Stimulated activated CD8-positive, alpha-beta memory T cell treated with anti-CD3 and anti-CD28 coated beads, Interleukin-4, amount 100 ng/mL, for 48 hours (primary cell): ENCODE data around the gene TBCD.

Experiments
- DNase-seq: peaks from one replicate; pipeline ENCODE4 v3.0.0-alpha.2; 2020

TBCD gene

DNA sequence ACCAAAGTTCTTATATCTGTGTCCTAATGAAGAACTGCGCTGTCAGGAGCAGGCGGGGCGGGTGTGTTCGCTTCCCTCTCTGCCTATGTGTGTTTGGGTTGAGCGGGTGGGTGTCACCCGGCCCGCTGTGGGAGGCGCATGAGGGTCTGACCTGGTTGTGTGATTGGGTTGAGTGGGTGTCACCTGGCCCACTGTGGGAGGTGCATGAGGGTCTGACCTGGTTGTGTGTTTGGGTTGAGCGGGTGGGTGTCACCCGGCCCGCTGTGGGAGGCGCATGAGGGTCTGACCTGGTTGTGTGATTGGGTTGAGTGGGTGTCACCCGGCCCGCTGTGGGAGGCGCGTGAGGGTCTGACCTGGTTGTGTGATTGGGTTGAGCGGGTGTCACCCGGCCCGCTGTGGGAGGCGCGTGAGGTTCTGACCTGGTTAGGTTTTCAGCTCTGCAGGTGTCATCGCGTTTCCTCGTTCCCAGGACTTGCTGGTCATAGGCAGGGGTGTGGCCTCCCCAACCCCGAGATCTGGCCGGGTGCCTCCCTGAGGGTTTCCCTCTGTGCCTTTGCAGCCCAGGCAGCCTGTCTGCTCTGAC lies 157.5 kb downstream of the TBCD start:
- DNase-seq: peak; percentile 54

DNA sequence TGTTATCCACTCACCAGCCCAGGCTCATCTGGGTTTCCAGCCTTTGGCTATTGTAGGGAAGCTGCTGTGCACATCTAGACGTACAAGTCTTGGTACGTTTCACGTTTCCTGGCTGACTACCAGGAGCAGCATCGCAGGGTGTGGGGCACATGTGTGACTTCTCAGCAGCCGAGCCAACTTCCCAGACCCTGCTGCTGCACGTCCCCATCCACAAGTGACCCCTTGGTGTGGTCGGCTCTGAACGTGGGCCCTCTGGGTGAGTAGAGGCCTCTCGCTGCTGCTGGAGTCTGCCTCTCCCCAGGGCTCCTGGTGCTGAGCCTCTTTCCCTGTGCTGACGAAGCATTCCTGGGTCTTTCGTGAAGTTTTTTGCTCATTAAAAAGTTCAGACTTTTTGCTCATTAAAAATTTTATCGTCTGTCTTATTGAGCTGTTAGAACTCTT lies 158.2 kb downstream of the TBCD start:
- DNase-seq: no peak

DNA sequence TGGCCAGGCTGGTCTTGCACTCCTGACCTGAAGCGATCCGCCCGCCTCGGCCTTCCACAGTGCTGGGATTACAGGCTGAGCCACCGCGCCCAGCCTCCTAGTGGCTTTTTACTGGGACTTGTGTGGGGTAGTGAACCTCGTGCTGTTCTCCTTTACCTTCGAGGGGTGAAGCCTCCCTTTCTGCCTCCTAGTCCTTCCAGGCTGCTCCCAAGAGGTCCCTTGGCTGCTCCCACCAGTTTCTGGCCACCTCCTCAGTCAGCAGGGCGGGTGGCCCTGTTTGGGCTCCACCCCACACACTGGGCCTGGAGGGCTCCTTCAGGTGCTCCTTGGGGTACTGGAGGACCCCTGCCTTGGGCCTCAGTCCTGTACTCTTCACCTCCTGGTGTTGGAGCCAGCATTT lies 158.9 kb downstream of the TBCD start:
- DNase-seq: no peak

DNA sequence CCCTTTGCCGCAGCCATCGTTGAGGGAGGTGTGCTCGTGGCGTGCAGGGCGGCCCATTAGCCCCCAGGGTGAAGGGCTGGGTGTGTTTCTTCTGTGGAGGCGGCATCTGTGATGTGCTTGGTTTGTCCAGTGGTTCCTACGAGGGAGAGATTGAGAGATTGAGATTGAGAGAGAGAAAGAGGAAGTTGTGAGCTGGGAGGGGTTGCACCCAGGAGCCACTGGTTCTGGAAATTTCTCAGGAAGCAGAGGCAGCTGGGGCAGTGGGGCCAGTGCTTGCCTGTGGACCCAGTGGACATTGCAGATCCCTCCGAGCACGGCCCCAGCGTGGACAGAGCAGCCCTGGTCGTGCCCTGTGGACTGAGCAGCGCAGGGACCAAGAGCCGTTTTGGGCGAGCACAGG lies 160.0 kb downstream of the TBCD start:
- no peak for DNase-seq

DNA sequence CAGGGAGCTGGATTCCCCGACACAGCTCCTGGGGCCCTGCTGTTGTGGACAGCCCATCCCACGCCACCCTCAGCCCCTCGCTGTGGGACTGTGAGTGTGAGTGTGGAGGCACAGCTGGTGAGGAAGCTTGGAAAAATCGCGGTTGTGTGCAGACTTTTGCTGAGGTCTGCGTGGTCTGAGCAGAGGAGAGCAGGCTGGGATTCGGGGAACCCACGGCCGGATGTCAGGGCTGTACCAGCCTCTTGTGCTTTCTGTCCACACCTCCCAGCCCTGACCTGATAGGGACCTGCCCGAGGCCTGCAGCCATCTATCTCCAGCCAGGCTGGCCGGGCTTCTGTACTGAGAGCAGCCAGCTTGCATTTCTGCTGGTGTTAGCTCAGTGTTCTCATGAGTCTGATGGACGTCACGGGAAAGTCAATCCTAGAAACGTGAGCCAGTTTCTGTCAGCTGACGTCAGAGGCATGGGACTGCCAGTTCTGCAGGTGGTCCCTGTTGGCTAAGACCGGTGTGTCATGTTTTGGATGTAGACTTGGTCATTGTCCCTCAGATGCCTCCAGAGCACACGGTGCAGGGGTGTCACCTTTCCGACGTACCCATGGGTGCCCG lies 160.7 kb downstream of the TBCD start:
- DNase-seq: no peak

DNA sequence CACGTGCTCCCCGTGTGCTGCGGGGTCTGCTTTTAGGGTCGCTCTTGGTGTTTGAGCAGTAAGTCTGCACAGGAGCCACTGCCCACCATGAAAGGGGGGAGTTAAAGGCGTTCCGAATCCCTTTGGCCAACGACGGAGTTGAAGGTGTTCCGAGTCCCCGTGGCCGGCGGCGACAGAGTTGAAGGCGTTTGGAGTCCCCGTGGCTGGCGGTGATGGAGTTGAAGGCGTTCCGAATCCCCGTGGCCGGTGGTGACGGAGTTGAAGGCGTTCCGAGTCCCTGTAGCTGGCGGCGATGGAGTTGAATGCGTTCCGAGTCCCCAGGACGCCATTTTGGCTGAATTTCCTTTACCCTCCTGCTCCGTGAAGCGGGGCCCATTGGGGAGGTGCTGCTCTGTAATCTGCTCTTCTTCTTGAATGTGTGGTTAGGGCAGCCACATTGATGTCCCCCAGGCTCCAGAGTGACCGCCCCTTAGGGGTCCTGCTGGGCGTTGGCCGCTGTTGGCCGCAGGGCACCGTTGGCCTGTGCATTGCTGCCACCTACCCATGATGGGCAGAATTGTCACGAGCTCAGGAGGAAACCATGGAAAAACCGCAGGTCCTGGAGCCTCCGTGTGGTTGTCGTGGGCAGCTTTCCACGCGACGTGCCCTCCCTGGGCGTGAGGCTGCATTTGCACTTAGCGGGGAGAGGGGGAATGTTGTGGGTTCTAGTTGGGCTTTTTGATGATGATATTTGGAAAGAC lies 161.6 kb downstream of the TBCD start:
- DNase-seq: no peak

DNA sequence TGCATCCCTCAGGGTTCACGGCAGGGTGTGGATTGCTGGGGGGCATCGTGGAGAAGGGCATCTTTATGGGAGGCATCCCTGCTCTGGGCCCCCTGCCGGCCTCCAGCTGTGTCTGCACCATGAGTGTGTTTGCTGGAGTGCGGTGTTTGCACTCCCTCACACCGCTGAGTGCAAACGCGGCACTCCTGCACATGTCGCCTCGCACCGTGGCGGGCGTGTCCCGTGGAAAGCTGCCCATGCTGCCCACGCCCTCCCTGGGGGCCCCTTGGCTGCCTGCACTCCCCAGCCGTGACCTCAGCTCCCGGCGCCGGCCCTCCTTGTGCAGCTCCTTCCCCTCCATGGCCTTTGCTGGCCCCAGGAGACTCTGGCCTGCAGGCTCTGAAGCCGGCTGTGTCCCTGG lies 162.5 kb downstream of the TBCD start:
- no peak for DNase-seq

DNA sequence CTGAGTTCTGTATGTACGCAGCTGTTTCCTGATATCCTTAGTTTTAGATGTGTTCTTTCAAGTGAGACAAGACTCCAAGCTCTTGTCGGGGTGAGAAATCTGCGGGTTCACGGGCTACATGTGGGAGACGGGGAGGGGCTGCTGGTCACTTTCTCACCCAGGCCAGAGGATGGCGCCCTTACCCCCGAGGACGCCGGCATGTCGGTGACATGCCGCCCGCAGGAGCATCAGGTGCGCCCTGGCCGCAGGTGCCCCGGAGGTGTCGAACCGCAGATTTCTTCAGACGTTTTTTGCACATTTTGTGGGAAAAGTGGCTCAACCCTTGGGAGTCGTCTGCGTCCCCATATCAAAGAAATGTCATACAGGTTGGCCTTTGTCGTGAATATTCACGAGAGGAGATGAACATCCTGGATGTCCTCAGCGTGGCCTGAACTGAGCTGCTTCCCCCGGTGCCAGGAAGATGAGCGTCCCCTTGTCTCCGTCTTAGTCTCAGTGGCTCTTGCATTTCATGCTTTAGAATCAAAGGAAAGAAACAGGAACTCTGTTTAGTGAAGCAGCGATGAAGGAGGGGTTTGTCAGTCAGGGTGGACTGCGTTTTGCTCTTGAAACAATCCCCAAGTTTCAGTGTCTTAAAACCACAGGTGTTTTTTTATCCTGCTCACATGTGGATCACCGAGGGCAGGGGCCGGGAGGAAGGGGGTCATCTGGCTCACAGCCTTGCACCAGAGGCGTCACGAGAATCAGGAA lies 163.3 kb downstream of the TBCD start:
- DNase-seq: no peak

DNA sequence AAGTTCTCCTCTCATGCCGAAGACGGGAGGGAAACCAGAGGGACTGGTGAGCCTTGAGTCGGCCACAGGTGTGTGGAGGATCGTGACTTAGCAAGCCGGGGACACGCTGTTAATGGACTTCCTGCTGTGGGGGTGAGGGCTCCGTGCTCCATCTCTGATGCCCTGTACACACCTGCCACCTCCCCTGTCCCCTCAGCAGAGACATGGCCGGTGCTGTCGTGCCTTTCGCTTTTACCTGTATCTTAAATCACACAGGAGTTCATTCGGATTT lies 163.8 kb downstream of the TBCD start:
- DNase-seq: no peak

DNA sequence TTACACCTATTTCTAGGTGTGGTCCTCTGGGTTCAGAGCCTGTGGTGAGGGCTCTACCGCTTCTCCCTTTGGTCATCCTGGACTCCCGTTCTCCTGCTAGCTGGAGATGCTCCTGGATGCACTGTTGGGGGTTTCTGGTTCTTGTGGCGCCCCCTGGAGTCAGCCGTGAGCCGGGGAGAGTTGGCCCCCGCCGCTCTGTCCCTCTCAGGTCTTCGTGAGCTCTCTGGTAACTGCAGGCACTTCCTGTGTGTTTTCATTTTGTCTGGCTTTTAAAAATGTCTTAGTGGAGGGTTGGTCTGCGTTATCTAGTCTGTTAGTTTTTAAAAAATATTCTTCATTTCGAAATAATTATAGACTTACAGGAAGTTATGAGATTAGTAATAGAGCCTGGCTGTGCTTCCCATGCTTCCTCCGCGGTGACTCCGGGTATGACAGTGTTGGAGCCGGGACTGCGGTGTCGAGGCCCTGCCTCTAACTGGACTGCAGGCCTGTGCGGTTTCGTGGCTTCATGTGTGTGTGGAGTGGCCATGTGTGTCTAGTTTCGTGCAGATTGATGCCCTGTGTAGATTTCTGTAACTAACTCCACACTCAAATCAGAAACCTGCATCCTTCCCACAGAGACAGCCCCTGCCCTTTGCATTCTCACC lies 166.0 kb downstream of the TBCD start:
- DNase-seq: peak; percentile 71

DNA sequence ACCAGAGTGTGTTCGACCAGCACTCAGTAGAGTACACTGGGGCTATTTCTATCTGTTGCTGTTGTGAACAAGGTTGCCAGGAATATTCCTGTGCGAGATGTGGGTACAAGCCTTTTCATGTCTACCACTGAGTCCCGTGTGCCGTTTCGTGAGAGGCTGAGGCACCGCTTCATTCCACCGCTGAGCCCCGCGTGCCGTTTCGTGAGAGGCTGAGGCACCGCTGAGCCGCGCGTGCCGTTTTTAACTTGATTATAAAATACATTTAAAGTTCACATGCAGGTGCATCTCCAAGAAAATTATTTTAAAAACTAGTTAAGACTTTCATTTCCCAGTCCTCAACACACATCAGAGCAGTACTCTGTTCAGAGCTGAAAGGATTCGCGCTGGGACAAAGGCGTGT lies 166.6 kb downstream of the TBCD start:
- no peak for DNase-seq

DNA sequence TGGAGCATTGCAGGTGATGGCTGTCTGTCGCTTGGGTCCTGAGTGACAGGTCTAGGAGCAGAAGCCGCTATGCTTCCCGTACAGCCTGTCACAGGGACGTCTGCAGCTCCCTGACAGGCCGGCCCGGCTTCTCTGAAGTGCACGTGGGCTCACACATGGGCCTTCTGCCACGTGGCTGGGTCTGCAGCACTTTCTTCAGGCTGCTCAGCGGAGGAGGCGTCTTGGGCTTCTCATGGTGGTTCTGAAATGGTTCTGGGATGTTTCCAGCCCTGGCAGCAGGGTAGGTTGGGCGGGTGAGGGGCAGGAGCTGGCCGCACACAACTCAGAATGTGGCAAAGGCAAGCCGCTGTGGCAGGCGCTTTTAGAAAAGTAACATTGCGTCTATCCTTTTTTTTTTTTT lies 168.3 kb downstream of the TBCD start:
- no peak for DNase-seq

DNA sequence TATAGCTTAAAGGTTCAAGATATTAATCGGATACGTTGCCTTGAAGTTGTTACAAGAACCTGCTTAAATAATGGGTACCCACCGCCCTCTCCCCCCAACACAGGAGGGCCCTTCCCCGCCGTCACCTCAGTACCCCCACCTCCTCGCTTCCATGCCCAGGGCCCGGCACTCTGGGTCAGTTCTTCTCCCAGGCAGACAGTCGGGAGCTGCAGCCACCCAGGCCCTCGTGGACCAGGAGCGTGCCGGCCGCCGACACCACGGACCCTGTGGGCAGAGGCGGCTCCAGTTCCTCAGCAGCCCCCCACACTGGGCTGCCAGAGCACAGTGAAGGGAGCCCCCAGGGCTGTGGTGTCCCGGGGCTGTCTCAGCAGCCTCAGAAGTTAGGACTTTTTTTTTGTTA lies 168.8 kb downstream of the TBCD start:
- no peak for DNase-seq

DNA sequence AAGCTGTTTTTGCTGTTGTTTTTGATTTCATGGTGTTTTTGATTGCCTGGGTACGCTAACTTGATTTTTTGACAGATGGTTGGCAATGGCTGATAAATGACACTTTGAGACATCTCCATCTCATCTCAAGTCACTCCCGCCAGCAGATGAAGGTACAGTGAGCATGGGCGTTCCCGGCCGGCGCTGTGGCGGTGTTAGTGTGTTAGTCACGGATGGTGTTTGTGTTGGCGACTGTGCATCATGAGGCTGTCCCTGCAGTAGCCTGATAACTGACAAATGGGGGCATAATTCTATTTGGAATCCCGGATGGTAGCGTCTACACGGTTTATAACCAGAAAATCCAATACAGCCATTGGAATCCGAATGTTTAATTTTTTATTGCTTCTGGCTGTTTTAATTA lies 169.6 kb downstream of the TBCD start:
- no peak for DNase-seq

DNA sequence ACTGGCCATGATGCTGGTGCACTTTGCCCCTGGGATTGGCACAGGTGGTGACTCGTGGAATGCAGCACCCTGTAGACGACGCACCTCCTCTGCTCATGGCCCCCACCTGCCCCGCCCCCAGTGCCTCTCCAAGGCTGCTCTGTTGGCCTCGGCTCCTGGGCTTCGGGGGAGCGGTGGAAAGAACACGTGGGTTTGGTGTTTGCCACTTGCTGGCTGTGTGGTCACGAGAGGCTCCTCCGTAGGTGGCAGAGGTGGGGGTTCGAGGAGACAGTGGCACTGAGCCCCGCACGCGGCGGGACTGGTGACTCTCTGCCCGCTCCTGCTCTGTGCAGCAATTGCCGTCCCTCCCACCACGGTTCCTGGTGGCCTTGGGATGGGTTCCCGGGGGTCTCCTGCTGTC lies 170.8 kb downstream of the TBCD start:
- DNase-seq: no peak

DNA sequence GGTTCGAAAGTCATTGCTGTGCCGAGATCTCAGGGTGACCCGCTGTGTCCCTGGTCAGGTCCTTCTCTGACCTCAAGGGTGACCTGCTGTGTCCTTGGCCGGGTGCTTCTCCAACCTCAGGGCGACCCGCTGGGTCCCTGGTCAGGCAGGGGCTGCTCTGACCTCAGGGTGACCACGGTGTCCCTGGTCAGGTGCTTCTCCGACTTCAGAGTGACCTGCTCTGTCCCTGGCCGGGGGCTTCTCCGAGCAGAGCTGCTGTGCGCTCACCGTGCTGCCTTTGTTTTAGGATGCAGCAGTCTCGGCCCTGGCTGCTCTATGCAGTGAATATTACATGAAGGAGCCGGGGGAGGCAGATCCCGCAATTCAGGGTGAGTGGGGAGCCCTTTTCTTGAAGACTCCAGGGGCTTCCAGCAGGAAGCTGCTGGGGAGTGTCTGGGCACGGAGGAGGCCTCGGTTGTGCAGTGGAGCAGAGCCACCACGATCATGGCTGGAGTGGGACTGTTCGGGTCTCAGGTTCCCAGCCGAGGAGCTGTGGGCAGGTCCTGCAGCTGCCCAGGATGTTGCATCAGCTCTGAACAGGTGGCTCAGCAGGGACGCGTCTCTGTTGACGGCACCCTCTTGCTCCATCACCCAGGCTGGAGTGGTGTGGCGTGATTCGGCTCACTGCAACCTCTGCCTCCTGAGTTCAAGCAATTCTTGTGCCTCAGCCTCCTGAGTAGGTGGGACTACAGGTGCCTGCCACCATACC lies 171.7 kb downstream of the TBCD start:
- no peak for DNase-seq

DNA sequence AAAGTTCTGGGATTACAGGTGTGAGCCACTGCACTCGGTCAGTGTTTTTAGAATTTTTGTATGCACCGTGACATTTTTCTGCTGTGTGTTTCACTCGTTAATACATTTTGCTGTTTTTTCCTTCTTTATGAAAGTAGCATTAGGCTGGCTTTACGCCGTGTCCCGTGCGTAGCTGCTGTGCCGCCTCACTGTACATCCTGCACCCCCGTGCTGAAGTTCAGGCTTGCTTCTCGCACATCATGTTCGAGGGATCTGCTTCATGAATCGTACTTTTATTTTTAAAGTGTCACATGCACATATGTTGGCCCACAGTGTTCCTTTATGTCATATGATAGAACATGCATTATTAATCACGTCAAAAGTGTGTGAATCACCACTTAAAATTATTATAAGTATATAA lies 172.3 kb downstream of the TBCD start:
- DNase-seq: no peak

DNA sequence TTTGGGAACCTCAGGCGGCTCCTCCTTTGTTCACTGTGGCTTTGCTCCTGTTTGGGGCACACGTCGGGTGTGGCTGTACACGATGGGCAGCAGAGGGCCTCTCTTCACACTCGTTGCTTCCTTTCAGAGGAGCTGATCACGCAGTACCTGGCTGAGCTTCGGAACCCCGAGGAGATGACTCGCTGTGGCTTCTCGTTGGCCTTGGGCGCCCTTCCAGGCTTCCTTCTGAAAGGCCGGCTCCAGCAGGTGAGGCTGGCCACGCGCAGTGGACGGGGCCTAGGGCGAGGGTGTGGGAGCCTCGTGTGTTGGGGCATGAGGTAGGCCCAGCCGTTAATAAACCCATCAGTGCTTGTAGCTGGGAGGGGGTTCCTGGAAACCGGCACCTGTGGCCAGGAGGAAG lies 172.9 kb downstream of the TBCD start:
- DNase-seq: no peak

DNA sequence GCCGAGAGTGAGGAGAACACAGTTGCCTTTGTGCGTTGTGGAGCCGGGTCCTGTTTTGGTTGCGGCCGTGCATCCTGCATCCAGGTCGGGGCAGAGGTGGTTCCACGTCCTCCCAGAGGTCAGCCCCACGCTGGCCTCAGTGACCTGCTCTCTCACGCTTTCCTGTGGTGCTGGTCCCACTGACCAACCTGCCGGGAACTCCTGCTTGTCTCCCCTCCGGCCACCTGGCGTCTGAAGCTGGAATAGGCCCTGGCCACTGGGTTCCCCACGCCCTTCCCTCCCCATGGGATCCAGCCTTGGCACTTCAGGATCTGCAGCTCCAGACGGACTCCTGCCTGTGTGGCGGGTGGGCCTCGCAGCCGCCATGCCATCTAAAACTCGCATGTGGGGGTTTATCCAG lies 173.5 kb downstream of the TBCD start:
- no peak for DNase-seq

DNA sequence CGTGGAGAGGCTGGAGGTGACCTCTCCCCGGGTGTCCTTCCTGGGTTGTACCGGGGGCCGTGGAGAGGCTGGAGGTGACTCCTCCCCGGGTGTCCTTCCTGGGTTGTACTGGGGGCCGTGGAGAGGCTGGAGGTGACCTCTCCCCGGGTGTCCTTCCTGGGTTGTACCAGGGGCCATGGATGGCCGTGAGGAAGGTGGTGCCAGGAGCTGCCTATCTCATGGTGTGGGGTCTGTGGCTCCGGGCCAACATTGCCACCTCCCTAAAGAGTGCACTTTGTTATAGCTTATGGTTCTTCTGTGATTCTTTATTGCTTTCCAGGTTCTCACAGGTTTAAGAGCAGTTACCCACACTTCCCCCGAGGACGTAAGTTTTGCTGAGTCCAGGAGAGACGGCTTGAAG lies 174.2 kb downstream of the TBCD start:
- DNase-seq: no peak

DNA sequence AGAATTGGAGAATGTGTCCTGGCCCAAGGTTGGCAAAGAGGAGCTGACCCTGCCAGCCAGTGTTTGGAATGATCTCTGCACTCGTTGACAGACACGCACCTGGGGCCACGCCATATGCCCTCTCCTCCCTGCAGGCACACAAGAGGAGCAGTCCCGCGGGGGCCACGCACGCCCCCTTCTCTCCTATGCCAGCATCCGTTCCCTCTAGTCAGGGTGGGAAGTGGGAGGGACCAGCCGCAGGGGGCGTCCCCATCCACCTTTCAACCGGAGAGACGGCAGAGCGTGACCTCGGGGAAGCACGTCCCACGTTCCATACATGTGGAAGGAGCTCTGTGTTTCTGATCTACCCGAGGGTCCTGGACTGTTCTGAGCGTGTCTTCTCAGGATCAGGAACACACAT lies 174.9 kb downstream of the TBCD start:
- no peak for DNase-seq

DNA sequence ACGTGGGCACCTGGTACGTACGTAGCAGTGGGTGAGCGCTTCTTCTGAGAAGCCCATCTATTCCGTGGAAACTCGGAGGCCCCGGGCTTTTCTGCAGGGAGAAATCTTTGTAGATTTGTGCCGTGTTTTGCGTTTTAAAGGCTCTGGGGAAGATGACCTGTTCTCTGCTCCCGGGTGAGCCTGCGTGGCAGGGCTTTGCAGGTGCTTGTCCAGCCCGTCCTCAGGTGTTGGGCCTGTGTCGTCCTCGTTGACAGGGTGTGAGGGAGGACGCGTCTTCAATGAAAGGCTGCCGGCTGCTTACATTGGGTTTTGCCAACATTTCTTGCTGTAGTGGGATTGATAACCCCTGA lies 175.4 kb downstream of the TBCD start:
- DNase-seq: no peak
